SIG-M5 treated with dmso at 0.1 percent for 504 hours (cell line): ENCODE data around the gene DAPK3.
"Not testable (repeated sequence)": the region's sequence is repeated elsewhere in the genome, so short reads cannot be mapped to it uniquely, and the experiment has no call there.

Source experiments
- DNase-seq: peaks from one replicate; lab custom pipeline; 2025; ENCODE audit not compliant: unreplicated experiment; lab: John Stamatoyannopoulos, UW

DAPK3 gene

GRCh38 chr19:3979289-3979673, 8.4 kb upstream of the DAPK3 start:
- DNase-seq: no peak

DNA sequence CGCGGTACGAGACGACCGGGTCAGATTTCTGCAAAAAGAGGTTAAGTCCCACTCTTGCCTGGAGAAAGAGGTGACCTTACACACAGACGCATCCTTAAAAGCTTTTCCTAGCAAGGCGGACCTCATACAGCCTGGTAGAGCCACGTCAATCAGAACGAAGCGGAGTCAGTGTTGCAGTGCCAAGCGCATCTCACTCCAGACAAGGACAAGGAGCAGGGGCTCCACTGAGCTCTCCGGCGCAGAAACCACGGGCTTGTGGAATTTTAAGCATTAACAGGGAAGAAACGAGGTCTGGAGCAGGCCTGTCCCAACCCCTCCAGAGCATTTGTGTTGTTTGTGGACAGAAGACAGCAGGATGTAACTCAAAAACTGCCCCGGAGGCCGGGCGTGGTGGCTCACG, 7.2 kb upstream of the DAPK3 start:
- DNase-seq: no peak

DNA sequence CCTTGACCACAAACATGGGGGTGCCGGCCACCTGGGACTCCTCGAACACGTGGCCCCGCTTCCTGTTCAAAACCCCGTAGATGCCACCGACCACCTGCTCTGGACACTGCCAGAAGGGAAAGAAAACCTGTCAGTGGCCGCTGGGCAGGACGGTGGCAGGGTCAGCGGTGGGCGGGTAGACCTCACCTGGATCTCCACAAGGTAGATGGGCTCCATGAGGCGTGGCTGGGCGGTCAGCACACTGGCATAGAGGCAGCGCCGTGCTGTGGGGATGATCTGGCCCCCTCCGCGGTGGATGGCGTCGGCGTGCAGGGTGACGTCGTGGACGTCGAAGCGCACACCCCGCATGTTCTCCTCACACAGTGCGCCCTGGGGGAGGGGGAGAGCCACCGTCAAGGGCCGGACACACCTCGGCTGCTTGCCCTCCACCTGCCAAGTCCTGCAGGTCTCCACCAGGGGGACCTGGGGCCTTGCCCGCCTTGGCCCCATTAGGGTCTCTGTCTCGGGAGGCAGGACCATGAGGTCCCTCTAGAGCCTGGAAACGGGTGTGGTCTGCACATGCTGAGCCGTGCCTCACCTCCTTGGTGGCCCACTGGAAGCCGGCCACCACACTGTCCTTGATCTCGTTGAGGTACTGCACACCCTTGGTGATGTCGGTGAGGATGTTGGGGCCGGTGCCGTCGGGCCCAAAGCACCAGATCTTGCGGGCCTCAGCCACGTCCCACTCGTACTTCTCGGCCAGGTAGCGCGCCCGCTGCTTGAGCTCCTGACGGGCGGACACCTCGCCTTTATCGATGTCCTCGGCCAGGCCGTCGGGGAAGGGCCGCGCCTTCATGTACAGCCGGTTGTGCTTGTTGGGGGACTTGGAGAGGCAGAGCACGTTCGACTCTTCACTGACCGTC, 6.6 kb upstream of the DAPK3 start:
- no peak for DNase-seq

DNA sequence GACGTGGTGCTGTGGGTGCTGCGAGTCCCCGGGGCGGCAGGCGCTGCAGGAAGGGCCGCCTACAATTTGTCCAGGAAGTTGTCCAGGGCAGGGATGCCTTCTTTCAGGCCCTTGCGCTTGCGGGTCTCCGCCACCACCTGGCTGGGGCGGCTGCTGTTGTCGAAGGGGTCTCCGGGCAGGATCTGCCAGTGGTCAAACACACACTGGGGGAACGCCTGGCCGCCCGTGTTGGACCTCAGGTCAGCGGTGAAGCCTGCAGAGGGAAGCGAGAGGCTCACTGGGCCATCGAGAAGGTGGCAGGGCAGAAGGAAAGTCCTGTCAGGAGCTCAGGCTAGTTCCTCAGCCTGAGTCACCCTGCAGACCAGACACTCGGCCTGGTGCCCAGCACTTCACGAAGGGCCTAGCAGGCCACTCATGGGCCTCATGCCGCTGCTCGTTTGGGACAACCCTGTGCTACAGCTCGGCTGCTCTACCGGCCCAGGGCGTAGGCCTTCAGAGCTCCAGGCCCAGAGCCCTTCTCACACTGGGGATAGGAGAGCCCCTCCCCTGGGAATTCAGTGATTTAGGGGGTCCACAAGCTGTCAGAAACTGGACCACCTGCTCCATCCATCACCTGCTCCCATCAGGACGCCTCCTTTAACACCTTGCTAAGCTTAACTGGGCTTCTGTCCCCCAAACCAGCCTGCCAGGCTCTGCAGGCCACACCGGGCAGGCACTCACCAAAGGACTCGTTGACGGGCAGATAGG, 5.8 kb upstream of the DAPK3 start:
- DNase-seq: no peak

- no peak for DNase-seq
Measured at GRCh38 chr19:3975637-3976087, 4.8 kb upstream of the DAPK3 start.

- no peak for DNase-seq
Measured at GRCh38 chr19:3975144-3975543, 4.2 kb upstream of the DAPK3 start.

GRCh38 chr19:3970313-3970807, 539 bp downstream of the DAPK3 start:
- DNase-seq: no peak

DNA sequence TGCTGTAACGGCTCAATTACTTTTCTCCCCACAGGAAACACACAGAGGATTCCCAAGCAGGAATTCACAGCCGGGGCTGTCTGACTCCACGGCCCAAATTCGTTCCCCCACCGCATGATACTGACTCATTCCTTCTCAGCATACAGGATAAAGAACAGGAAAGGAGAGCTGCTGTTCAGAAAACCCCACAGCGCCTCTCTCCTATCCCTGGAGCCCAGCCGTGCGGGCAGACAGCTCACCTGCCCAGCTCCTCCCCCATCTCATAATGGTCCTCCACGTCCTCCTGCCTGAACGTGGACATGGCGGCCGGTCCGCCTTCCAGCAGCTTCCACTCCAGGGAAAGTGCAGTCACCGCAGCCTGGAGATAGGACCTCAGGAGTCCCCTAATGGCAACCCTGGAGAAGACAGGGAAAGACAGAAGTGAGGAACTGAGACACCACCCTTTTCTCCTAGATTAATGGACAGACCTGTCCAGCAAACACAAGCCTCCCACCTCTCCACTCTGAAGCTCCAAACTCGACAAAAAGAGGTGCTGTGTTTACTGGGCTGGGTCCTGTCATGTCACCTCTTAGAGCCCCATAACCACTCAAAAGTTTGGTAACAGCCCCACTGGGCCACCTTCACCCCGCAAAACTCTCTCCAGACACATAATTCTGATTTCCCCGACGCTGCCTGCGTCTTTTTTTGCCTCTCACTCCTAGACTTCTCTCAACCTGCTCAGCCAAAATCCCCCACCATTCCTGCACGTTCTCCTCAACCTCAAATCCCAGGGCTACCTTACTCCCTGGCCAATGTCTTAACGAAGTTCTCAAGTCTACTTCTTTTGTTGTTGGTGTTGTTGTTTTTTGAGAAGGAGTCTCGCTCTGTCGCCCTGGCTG, 1.2 kb downstream of the DAPK3 start:
- DNase-seq: no peak

GRCh38 chr19:3968556-3969434, 2.1 kb downstream of the DAPK3 start:
- peak; percentile 72 for DNase-seq

- DNase-seq: not testable (repeated sequence)
Measured at GRCh38 chr19:3967983-3968382, 2.9 kb downstream of the DAPK3 start.

GRCh38 chr19:3966051-3967017, 4.6 kb downstream of the DAPK3 start:
- DNase-seq: no peak

DNA sequence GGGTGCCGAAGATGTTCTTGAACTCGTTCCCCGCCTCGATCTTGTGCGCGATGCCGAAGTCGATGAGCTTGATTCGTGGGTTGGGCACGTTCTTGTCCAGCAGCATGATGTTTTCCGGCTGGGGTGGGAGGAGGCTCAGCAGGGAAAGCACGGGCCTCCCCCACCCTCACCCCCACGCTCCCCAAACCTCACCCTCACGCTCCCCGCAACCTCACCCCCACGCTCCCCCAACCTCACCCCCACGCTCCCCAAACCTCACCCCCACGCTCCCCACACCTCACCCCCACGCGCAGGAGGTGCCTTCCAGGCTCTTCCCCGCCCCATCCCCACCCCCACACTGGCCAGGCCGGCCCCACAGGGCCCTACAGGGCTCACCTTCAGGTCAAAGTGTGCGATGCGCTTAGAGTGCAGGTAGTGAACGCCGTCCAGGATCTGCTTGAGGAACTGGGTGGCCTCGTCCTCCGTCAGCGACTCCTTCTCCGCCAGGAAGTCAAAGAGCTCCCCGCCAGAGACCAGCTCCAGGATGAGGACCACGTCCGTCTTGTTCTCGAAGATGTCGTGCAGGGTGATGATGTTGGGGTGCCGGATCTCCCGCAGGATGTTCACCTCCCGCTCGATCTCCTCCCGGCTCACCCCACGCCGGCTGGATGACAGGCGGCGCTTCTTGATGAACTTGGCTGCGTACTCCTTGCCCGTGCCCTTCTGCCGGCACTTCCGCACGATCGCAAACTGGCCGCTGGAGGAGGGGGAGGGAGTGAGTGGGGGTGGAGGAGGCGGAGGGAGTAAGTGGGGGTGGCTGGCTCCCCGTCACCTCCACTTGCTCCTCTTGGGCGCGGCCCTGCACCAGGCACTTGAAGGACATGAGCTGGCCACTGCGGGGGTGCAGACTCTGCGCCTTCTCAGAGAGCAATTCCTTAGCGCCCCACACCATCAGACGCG, 6.4 kb downstream of the DAPK3 start:
- DNase-seq: no peak

DNA sequence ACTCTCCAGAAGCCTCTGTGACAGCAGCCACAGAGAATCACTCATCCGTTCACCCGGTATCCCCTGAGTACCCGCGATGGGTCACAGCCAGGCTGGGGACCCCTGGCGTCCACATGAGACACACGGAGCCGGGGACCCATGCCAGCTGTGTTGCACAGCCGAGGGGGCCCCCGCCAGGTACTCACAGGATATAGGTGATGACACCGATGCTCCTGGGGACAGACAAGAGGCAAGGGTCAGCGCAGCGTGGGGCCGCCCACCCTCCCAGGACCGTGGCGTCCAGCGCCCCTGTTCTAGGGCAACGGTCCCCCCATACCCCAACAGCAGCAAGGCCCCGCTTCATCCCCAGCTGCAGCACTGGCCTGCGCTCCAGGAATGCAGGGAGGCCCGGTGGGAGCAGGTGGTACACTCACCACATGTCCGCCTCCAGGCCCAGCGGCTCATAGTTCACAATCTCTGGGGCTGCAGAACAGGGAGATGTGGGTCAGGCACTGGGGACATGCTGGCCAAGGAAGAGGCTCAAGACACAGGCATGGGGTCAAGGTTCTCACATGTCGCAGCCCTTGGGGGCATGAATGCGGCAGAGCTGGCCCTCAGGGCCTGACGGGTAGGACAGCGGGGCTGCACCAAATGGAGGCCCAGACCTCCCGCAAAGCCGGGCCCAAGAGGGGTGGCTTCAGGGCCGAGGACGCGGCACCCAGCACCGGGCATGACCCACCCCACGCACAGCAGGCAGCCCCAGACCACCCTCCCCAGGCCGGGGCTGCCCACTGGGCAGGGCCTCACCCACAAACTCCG, 7.2 kb downstream of the DAPK3 start:
- no peak for DNase-seq

- DNase-seq: no peak
Measured at GRCh38 chr19:3961007-3961406, 9.9 kb downstream of the DAPK3 start.

DNA sequence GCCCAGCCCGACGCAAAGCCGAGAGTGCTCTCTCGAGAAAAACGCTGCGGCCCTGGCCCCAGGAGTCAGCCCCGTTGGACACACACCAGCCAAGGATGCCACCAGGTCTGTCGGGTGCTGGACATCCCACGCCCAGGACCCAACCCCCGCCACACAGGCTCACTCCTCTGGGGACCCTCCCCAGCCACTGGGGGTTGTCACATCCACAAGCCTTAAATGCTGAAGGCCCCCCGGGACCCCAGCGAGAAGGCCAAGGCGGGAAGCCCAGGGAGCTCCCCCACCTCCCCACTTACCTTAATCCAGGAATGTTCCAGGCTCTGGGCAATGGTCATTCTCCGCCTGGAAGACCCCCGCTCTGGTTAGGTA, 11.2 kb downstream of the DAPK3 start:
- DNase-seq: no peak

GRCh38 chr19:3958836-3959765, 11.8 kb downstream of the DAPK3 start:
- no peak for DNase-seq
